K562 (cell line): Measurements from ENCODE around the gene KLRF2.

Experiments
- CTCF ChIP-seq, 3 experiments: IDR thresholded peaks in 2 of 3; conservative IDR thresholded peaks in 1 of 3; 2 replicates each; pipeline ENCODE4 v1.5.1; 2011 to 2012; ENCODE audit warnings: low read length in 3 of 3, mild to moderate bottlenecking in 3 of 3, control low read depth in 2 of 3, improper control_type of control experiment in 1 of 3, inconsistent platforms in 1 of 3, low read depth in 1 of 3, mixed read lengths in 1 of 3, moderate library complexity in 1 of 3; ENCODE audit not compliant: insufficient read depth in 2 of 3
- HDAC6 ChIP-seq: IDR thresholded peaks from 2 replicates; pipeline ENCODE4 v1.6.1; 2012; ENCODE audit warnings: low read depth, mild to moderate bottlenecking, control low read depth, inconsistent platforms, low read length, moderate library complexity
- POLR2A ChIP-seq: fragments of 450-650 bp; conservative IDR thresholded peaks from 2 replicates; pipeline ENCODE4 v1.6.1; 2016
- SRSF9 ChIP-seq: fragments of 200-400 bp; formaldehyde crosslinking; IDR thresholded peaks from 2 replicates; pipeline ENCODE4 v1.6.1; 2017; ENCODE audit warnings: low read depth, low read length, borderline replicate concordance
- STAT6 ChIP-seq: sonication (generic); formaldehyde crosslinking; IDR thresholded peaks from 2 replicates; pipeline ENCODE4 v1.8.1; 2023; ENCODE audit warnings: mild to moderate bottlenecking, missing genetic modification reagents
- ZMIZ1 ChIP-seq, 2 experiments: fragments of 150-350 bp in 1 of 2; IDR thresholded peaks; 2 replicates each; pipeline ENCODE4 v1.6.1; 2012 to 2016; ENCODE audit warnings: low read depth in 2 of 2, low read length in 2 of 2, mild to moderate bottlenecking in 1 of 2, moderate library complexity in 1 of 2
- ZNF609 ChIP-seq: sonication (generic); formaldehyde crosslinking; IDR thresholded peaks from 2 replicates; pipeline ENCODE4 v1.8.1; 2023; ENCODE audit warnings: missing genetic modification reagents, mild to moderate bottlenecking, borderline replicate concordance
- ZNF699 ChIP-seq: fragments of 250-450 bp; sonication (Bioruptor Pico); IDR thresholded peaks from 2 replicates; pipeline ENCODE4 v1.8.0; 2021; ENCODE audit warnings: mild to moderate bottlenecking, moderate library complexity; ENCODE audit not compliant: insufficient replicate concordance

GRCh38 chr12:9922429-9922828 lies 41.1 kb downstream of the KLRF2 start:
- TF ChIP-seq SRSF9 (no peak), ZNF609 (CRISPR knock-in tag) (no peak), ZMIZ1 (IDR thresholded peaks at IDR 0.05; ENCODE audit: low read depth in 2 of 2, low read length in 2 of 2) (no peak), HDAC6 (no peak), CTCF (IDR thresholded peaks at IDR 0.05 in 2 of 3, conservative IDR thresholded peaks at IDR 0.05 in 1 of 3; ENCODE audit: insufficient read depth in 2 of 3, low read depth in 1 of 3, low read length in 3 of 3) (no peak), STAT6 (CRISPR knock-in tag) (no peak), ZNF699 (CRISPR knock-in tag) (no peak), POLR2A (no peak)
